Activated CD4-positive, alpha-beta T cell treated with anti-CD3 and anti-CD28 coated beads for 36 hours (primary cell): ENCODE measurements around the gene FAM200C. TPM values are rescaled to one million over a fixed set of nuclear protein-coding genes. Genes with fewer than 3 reads are reported as not detected.

Experiments
- ATAC-seq: fragments of 200-7000 bp; cut with Tn5 transposase; one replicate; pipeline ENCODE4 v1.10.0; 2021; ENCODE audit warnings: mild to moderate bottlenecking, moderate library complexity
- CTCF ChIA-PET: fragments of 350-600 bp; sonication (Branson Sonifier 250); formaldehyde crosslinking; loops from one replicate; lab custom pipeline; 2021; ENCODE audit warnings: antibody characterized with exemption; lab: Charles Lee
- POLR2A ChIA-PET: fragments of 350-600 bp; sonication (Branson Sonifier 250); formaldehyde crosslinking; loops from one replicate; lab custom pipeline; 2021; ENCODE audit warnings: antibody characterized with exemption, inconsistent platforms; lab: Charles Lee
- DNase-seq: peaks from one replicate; pipeline ENCODE4 v3.0.0-alpha.2; 2020
- H3K27ac Mint-ChIP-seq: one replicate; pipeline ENCODE4 v1.8.0; 2021; ENCODE audit warnings: mixed read lengths
- H3K27me3 Mint-ChIP-seq: one replicate; pipeline ENCODE4 v1.8.0; 2021; ENCODE audit warnings: mixed read lengths
- H3K36me3 Mint-ChIP-seq: one replicate; pipeline ENCODE4 v1.8.0; 2021; ENCODE audit warnings: low read depth, mixed read lengths
- H3K4me1 Mint-ChIP-seq: one replicate; pipeline ENCODE4 v1.8.0; 2021; ENCODE audit warnings: mixed read lengths
- H3K4me3 Mint-ChIP-seq: one replicate; pipeline ENCODE4 v1.8.0; 2021; ENCODE audit warnings: mild to moderate bottlenecking, moderate library complexity, mixed read lengths
- H3K9me3 Mint-ChIP-seq: one replicate; pipeline ENCODE4 v1.8.0; 2021; ENCODE audit warnings: low read depth, mixed read lengths
- intact Hi-C, 2 experiments: fragments of 100-400 bp; cut with DNase I in 1 of 2; cut with micrococcal nuclease in 1 of 2; formaldehyde crosslinking; loops; one replicate each; pipeline versions ENCODE4 v1.14.2 to v1.15.1; 2022 to 2024; cut with DNase I, micrococcal nuclease
- total RNA-seq, 2 experiments: library from RNA; stranded (reverse); gene quantifications; one replicate each; pipeline ENCODE4 v1.2.3, GENCODE V29; 2021

FAM200C gene
- total RNA-seq, 2 experiments from 2014 or later: 0.91 to 1.3 TPM

DNA sequence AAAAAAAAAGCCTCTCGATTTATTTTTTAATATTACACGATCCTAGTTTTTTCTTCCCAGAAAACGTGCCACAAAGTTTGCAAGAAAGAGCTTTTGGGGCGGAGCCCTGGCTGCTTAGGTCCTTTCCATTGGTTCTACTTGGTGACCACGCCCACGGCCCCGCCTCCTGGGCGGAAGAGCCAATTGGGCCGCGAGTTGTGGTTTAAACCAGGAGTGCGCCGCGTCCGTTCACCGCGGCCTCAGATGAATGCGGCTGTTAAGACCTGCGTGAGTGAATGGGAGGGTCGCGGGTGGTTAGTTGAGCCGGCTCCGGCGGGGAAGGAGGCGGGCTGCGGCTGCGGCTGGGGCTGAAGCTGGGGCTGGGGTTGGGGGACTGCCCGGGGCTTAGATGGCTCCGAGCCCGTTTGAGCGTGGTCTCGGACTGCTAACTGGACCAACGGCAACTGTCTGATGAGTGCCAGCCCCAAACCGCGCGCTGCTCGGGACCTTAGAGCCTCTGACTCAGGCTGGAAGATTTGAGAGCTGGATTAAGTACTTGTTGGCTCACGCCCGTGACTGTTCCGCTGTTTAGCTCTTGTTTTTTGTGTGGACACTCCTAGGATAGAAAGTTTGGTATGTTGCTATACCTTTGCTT lies 21.9 kb upstream of the FAM200C start, which contains the start of gene PTTG1:
PTTG1 (plus strand) TSS at position 231 of the 634 bp plus-strand sequence. CDS start 458 bp downstream, outside the sequence.
- Mint-ChIP-seq H3K4me1 (peaks cover 65% of the 10 kb centered on the region), H3K27me3 (no peaks in the 10 kb centered on the region), H3K27ac (peak within 1 kb of the TSS; percentile 92), H3K4me3 (peak within 1 kb of the TSS; percentile 92), H3K36me3 (peaks cover 33% of the 10 kb centered on the region), H3K9me3 (no peaks in the 10 kb centered on the region)
- POLR2A ChIA-PET: interaction anchor here (0.6 to 1.4 kb wide), 5 partner anchors 16 to 1002 kb away, joined by 3 to 6 read pairs (median 4); no protein-coding TSS in a partner anchor
- intact Hi-C loops: loop anchor here (1.0 to 5.0 kb wide), 3 partner anchors 18 to 1159 kb away; partner anchors contain the start of gene UBLCP1 (in 1 of the 2)
- ATAC-seq (peak; percentile 74), DNase-seq (peak; percentile 95)
- CTCF ChIA-PET: interaction anchor here (0.6 to 9.3 kb wide), 6 partner anchors 9 to 872 kb away, joined by 3 to 107 read pairs (median 4); no protein-coding TSS in a partner anchor

DNA sequence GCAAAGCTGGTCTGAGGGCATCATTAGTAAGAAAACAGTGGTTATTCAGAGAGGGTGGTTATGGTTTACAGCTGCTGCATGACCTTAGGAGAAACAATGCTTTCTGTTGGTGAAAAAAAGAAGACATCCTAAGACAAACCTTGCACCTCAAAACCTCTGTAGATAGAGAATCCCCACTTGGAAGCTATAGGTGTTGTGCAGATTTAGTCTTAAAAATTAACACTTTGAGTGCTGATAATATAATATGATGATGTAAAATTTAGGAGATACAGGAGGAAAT lies 20.4 kb upstream of the FAM200C start:
- Mint-ChIP-seq H3K27ac (peak overlapping the region; percentile 99), H3K9me3 (no peaks in the 10 kb centered on the region), H3K27me3 (no peaks in the 10 kb centered on the region), H3K4me3 (peak overlapping the region; percentile 96), H3K36me3 (peaks cover 30% of the 10 kb centered on the region), H3K4me1 (peaks cover 72% of the 10 kb centered on the region)
- ChIA-PET CTCF (interaction anchor here (9.3 kb wide), 1 partner anchor 20 kb away, joined by 107 read pairs; no protein-coding TSS in a partner anchor), POLR2A (no interaction called here)
- intact Hi-C loops: loop anchor here in 1 of 2 experiments (5.0 kb wide), 1 partner anchor 1158 kb away; the partner anchor contains the start of gene UBLCP1
- no peak for ATAC-seq
- no peak for DNase-seq

DNA sequence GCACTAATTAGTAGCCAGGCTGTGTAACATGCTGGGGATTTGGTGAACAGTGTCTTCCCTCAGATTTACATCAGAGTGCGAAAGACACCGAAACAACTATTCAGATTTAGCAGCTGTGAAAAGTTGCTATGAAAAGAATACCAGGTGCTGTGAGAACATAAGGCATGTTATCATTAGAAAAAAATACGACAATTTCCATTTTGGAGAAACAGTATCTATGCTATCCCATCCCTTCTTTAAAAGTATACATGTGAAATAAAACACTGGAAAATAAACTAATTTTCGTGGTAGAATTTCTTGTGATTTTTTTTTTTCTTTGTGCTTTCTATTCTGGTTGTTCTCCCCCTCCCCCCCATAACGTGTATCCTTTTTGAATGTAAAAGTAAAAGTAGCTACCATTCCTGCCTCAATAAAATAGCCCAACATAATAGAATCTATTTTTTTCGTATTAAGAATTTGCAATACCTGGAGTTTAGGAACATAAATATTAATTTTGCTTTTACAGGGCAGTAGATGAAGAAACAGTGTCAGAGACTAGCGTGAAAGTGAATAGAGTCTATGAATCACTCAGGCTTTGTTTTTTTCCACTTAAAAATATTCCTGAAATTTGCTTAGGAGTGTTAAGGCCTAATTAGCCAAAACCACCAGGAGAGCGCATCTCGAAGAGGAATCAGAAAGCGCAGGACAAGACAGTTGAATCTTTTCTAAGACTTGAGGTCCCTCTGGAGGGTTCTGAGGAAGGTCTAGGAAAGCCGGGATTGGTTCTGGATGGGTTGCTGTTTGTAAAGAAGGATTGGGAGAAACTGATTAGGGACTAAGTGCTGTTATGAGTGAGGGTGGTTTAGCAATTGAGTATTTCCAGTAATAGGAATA lies 19.8 kb upstream of the FAM200C start:
- Mint-ChIP-seq H3K36me3 (peaks cover 24% of the 10 kb centered on the region), H3K9me3 (no peaks in the 10 kb centered on the region), H3K27me3 (no peaks in the 10 kb centered on the region), H3K27ac (peak overlapping the region; percentile 99), H3K4me1 (peaks cover 66% of the 10 kb centered on the region), H3K4me3 (peak overlapping the region; percentile 96)
- ATAC-seq (peak; percentile 31), DNase-seq (no peak)
- intact Hi-C loops: loop anchor here (1.0 to 5.0 kb wide), 8 partner anchors 19 to 1212 kb away; partner anchors contain the start of genes FAM200C (in 2 of the 2), PWWP2A (in 2 of the 2), RNF145 (in 1 of the 2) and TTC1 (in 1 of the 2)
- ChIA-PET POLR2A (interaction anchor here (0.5 to 1.5 kb wide), 5 partner anchors 19 to 389 kb away, joined by 3 to 6 read pairs (median 5); no protein-coding TSS in a partner anchor), CTCF (interaction anchor here (0.6 to 9.3 kb wide), 5 partner anchors 12 to 93 kb away, joined by 3 to 107 read pairs (median 5); no protein-coding TSS in a partner anchor)

DNA sequence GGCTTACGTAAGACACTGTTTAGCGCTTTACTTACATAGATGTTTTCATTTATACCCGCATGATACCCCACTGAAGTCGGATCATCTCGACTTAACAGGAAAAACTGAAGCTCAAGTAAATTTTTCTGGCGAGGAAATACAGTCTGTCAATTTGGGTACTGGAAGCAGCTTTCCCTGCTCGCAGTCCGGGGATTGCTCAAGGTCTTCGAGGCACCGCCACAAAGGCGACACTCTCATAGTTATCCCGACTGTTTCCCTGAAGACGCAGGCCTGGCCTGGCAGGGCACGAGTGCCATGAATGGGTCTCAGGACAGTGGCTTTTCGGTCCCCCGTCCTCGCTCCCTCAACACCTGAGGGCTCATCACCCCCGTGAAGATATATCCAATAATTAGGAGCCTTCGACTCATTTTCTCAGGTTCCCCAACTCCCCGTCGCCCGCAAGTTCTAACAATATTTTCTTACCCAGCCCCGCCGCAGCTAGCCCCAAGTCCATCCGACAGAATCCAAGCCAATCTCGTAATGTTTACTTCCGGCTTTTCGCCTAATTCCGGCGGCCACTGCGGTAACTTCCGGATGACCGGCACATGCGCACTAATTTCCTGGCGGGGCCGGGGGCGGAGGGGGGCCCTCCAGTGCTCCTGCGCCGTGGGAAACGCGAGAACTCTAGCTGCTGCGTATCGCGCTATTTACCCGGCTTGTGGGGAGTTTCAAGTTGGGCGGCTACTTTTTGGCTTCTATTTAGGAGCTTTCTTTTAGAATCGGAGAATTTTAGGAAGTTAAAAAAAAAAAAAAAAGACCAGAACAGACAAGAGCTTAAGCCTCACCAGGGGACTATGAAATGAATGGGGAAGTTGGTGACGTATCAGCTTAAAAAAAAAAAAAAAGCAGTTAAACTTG lies 19.0 kb upstream of the FAM200C start, which contains the start of gene SLU7:
SLU7 (minus strand) TSS at position 521 of the 897 bp plus-strand sequence. CDS start 3,787 bp downstream, outside the sequence.
- POLR2A ChIA-PET: interaction anchor here (0.5 to 1.5 kb wide), 8 partner anchors 18 to 410 kb away, joined by 3 to 8 read pairs (median 4); partner anchors contain the start of gene TTC1
- Mint-ChIP-seq H3K36me3 (peaks cover 17% of the 10 kb centered on the region), H3K9me3 (no peaks in the 10 kb centered on the region), H3K27me3 (no peaks in the 10 kb centered on the region), H3K27ac (peak within 1 kb of the TSS; percentile 99), H3K4me1 (peaks cover 57% of the 10 kb centered on the region), H3K4me3 (peak within 1 kb of the TSS; percentile 96)
- ATAC-seq: peak; percentile 80
- DNase-seq: peak; percentile 96
- intact Hi-C loops: loop anchor here (1.0 to 5.0 kb wide), 7 partner anchors 18 to 1212 kb away; partner anchors contain the start of genes FAM200C (in 2 of the 2), PWWP2A (in 2 of the 2), RNF145 (in 1 of the 2) and TTC1 (in 1 of the 2)
- CTCF ChIA-PET: interaction anchor here (0.6 to 9.3 kb wide), 6 partner anchors 12 to 94 kb away, joined by 3 to 107 read pairs (median 4); no protein-coding TSS in a partner anchor

DNA sequence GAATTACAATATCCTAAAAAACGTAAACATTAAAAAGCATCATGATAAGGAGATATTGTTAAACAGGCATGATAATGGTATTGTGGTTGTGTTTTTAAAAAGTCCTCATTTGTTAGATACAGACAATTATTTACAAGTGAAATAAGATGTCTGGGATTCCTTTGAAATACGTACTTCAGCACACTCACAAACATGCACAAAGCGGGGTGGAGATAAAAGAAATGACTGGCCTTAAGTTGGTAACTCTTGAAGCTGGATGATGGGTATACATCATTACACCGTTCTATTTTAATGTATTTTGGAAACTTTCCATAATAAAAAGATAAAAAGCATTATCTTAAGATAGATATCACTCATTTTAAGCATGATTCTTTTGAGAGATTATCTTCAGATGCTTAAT lies 1.0 kb downstream of the FAM200C start:
- Mint-ChIP-seq H3K9me3 (no peaks in the 10 kb centered on the region), H3K27me3 (no peaks in the 10 kb centered on the region), H3K4me3 (peak overlapping the region; percentile 86), H3K4me1 (peaks cover 19% of the 10 kb centered on the region), H3K27ac (peak overlapping the region; percentile 86), H3K36me3 (peaks cover 13% of the 10 kb centered on the region)
- intact Hi-C loops: loop anchor here in 1 of 2 experiments (10.0 kb wide), 1 partner anchor 954 kb away; no protein-coding TSS in a partner anchor
- ChIA-PET CTCF (no interaction called here), POLR2A (no interaction called here)
- DNase-seq: no peak
- ATAC-seq: no peak

DNA sequence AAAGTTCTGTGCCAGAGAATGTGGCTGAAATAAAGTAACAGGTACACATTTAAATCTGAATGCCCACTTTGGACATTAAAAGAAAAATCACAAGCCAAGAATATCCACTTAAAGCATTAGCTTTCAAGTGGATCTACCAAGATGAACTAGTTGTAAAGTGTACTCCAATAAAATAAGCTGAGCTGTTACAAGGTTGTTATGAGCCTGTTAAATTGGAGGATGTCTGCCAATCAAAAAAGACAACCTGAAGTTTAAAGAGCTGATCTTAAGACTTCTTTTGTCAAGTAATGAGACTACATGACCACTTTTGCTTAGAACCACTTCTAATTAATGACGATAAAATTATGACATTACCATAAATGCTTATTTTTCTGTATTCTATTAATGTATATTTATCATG lies 2.4 kb downstream of the FAM200C start:
- Mint-ChIP-seq H3K9me3 (no peaks in the 10 kb centered on the region), H3K36me3 (peaks cover 7% of the 10 kb centered on the region), H3K27me3 (no peaks in the 10 kb centered on the region), H3K4me3 (no peak overlapping the region), H3K27ac (no peak overlapping the region), H3K4me1 (peaks cover 19% of the 10 kb centered on the region)
- DNase-seq (no peak), ATAC-seq (no peak)
- intact Hi-C loops: loop anchor here in 1 of 2 experiments (10.0 kb wide), 1 partner anchor 953 kb away; no protein-coding TSS in a partner anchor
- POLR2A ChIA-PET: no interaction called here
- CTCF ChIA-PET: interaction anchor here (0.5 to 1.3 kb wide), 4 partner anchors 10 to 61 kb away, joined by 3 to 4 read pairs (median 3); partner anchors contain the start of gene SLU7

DNA sequence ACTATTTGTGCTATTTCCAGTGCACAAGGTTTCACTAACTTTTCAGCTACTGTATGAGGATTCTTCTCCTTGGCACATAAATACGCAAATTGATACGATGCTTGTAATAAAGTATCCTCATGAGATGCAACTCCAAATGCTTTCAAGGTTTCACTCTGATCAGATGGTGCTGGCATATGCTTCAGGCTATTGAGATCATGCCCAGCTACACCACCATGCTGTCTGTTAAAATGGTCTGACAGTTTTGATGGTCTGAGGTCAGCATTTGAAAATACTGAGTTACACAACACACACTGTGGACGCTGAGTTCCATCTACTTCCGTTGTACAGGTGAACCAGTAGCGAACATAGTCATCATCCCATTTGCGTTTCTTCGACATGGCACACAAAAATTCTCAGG lies 4.7 kb downstream of the FAM200C start:
- peaks cover 2% of the 10 kb centered on the region for H3K36me3 Mint-ChIP-seq
- DNase-seq: no peak
- no peaks in the 10 kb centered on the region for H3K9me3 Mint-ChIP-seq
- ChIA-PET POLR2A (no interaction called here), CTCF (interaction anchor here (0.6 kb wide), 1 partner anchor 1255 kb away, joined by 3 read pairs; no protein-coding TSS in a partner anchor)
- no peak for ATAC-seq
- H3K27ac Mint-ChIP-seq: no peak overlapping the region
- intact Hi-C loops: loop anchor here in 1 of 2 experiments (2.0 to 10.0 kb wide), 2 partner anchors 314 to 950 kb away; no protein-coding TSS in a partner anchor
- H3K27me3 Mint-ChIP-seq: no peaks in the 10 kb centered on the region
- no peak overlapping the region for H3K4me3 Mint-ChIP-seq
- H3K4me1 Mint-ChIP-seq: peaks cover 14% of the 10 kb centered on the region

DNA sequence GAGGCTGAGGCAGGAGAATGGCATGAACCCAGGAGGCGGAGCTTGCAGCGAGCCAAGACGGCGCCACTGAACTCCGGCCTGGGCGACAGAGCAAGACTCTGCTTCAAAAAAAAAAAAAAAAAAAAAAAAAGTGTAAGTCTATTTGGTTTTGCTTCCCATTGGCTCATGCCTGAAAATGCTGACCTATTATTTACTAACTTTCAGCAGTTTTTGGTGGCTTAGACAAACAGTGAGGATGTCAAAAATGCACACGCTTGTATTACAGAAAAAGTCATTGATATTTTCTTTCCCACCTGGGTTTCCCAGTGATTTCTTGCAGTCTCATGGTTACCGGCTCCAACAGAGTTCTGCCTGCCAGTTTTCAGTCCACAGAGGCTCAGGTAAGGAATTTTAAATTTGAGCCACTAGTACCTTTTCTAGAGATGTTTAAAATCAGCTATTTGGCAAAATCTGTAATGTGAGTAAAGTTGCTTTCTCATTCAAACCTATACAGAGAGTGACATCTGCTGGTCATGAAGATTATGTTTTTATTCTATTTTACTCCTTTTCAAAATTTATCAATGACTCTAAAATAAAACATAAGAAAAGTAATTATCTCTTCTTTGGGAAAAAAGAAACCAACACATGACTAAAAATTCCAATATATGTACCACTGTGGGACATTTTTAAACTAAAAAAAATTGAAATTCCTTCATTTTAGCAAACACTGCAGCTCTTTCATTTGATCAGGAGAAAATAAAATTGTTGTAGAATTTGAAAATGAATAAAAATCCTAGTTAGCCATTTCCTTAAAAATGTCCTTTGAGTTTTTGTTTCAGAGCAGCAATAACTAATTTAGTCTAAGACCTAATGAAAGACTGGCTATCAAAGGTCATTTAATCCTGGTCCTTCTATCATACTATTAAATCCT lies 8.8 kb downstream of the FAM200C start:
- Mint-ChIP-seq H3K4me1 (no peaks in the 10 kb centered on the region), H3K4me3 (no peak overlapping the region), H3K9me3 (peaks cover 13% of the 10 kb centered on the region), H3K27me3 (no peaks in the 10 kb centered on the region), H3K27ac (no peak overlapping the region), H3K36me3 (no peaks in the 10 kb centered on the region)
- ChIA-PET CTCF (interaction anchor here (0.9 to 2.4 kb wide), 14 partner anchors 11 to 371 kb away, joined by 3 to 10 read pairs (median 4); no protein-coding TSS in a partner anchor), POLR2A (interaction anchor here (0.7 kb wide), 1 partner anchor 366 kb away, joined by 3 read pairs; no protein-coding TSS in a partner anchor)
- DNase-seq (no peak), ATAC-seq (no peak)
- intact Hi-C loops: loop anchor here (1.0 to 10.0 kb wide), 5 partner anchors 46 to 946 kb away; no protein-coding TSS in a partner anchor

DNA sequence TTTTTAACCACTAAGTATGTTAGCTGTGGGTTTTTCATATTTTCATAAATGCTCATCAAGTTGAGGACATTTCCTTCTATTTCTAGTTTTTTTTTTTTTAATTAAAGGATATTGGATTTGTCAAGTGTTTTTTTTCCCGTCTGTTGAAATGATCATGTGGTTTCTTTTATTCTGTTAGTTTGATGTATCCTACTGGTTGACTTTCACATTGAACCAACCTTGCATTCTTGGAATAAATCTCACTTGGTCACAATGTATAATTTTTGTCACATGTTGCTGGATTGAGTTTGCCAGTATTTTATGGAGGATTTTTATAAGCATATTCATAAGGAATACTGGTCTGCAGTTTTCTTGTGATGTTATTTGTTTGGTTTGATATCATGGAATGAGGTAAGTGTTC lies 12.4 kb downstream of the FAM200C start:
- DNase-seq: no peak
- no peak for ATAC-seq
- no peaks in the 10 kb centered on the region for H3K4me1 Mint-ChIP-seq
- intact Hi-C loops: no loop called here
- ChIA-PET POLR2A (no interaction called here), CTCF (no interaction called here)
- no peak overlapping the region for H3K27ac Mint-ChIP-seq
- no peak overlapping the region for H3K4me3 Mint-ChIP-seq
- H3K9me3 Mint-ChIP-seq: peaks cover 13% of the 10 kb centered on the region
- H3K27me3 Mint-ChIP-seq: no peaks in the 10 kb centered on the region
- no peaks in the 10 kb centered on the region for H3K36me3 Mint-ChIP-seq
